SU-DHL-6 (cell line): Measurements from ENCODE around the gene FRMPD4.

Experiments used
- H2AFZ ChIP-seq: fragments of 200-600 bp; sonication (generic); 2 replicates; pipeline ENCODE4 v1.6.1; 2014; ENCODE audit warnings: low read depth, mild to moderate bottlenecking, moderate library complexity, mixed read lengths, antibody characterized with exemption, low read length; ENCODE audit not compliant: severe bottlenecking
- H3F3A ChIP-seq: fragments of 200-600 bp; shearing (Covaris generic); 2 replicates; pipeline ENCODE4 v1.6.0; 2016; ENCODE audit warnings: antibody characterized with exemption, mild to moderate bottlenecking; ENCODE audit not compliant: insufficient read depth
- H3K27ac ChIP-seq: fragments of 200-600 bp; sonication (generic); 2 replicates; pipeline ENCODE4 v1.5.1; 2016; ENCODE audit warnings: low read depth, mild to moderate bottlenecking, low read length, moderate library complexity, mixed read lengths
- H3K27me3 ChIP-seq: fragments of 200-600 bp; sonication (generic), shearing (Covaris generic); 2 replicates; pipeline ENCODE4 v1.6.0; 2014; ENCODE audit warnings: mild to moderate bottlenecking, low read length
- H3K36me3 ChIP-seq: fragments of 200-600 bp; sonication (generic); 2 replicates; pipeline ENCODE4 v1.6.1; 2014; ENCODE audit warnings: mild to moderate bottlenecking, low read length, mixed read lengths
- H3K4me2 ChIP-seq: fragments of 300-600, 200-600 bp; shearing (Covaris generic), sonication (generic); 2 replicates; pipeline ENCODE4 v1.6.0; 2014; ENCODE audit warnings: low read length, low read depth, mild to moderate bottlenecking; ENCODE audit not compliant: poor library complexity, severe bottlenecking
- H3K4me3 ChIP-seq: fragments of 200-600 bp; sonication (generic); 2 replicates; pipeline ENCODE4 v1.5.1; 2014; ENCODE audit warnings: antibody characterized with exemption, low read length, mild to moderate bottlenecking, mixed read lengths; ENCODE audit not compliant: insufficient read depth, poor library complexity, severe bottlenecking
- H3K79me2 ChIP-seq: fragments of 200-600 bp; sonication (generic); 2 replicates; pipeline ENCODE4 v1.6.1; 2014; ENCODE audit warnings: mild to moderate bottlenecking, low read length, moderate library complexity; ENCODE audit not compliant: insufficient read depth
- H3K9ac ChIP-seq: fragments of 200-600 bp; sonication (generic); 2 replicates; pipeline ENCODE4 v1.7.0; 2014; ENCODE audit warnings: mild to moderate bottlenecking, low read length
- H3K9me2 ChIP-seq: fragments of 200-600 bp; sonication (generic); replicated peaks from 2 replicates; pipeline ENCODE4 v1.6.1; 2014; ENCODE audit warnings: low read length; ENCODE audit not compliant: insufficient read depth
- H3K9me3 ChIP-seq: fragments of 200-600 bp; sonication (generic); 2 replicates; pipeline ENCODE4 v1.6.1; 2014; ENCODE audit warnings: low read length, mixed read lengths; ENCODE audit not compliant: insufficient read depth
- H4K20me1 ChIP-seq: fragments of 200-600 bp; sonication (generic); 2 replicates; pipeline ENCODE4 v1.6.1; 2014; ENCODE audit warnings: low read depth, mild to moderate bottlenecking, antibody characterized with exemption, low read length, moderate library complexity, mixed read lengths
- EZH2phosphoT487 ChIP-seq: fragments of 200-600 bp; sonication (generic), shearing (Covaris generic); conservative IDR thresholded peaks from 2 replicates; pipeline ENCODE4 v1.6.1; 2018; ENCODE audit warnings: mild to moderate bottlenecking, antibody characterized with exemption, low read length, moderate library complexity, mixed read lengths
- TF ChIP-seq, protein P1 (sequence below): fragments of 200-600 bp; sonication (generic); IDR thresholded peaks from one replicate; pipeline ENCODE4 v1.5.1; 2017; ENCODE audit warnings: antibody characterized with exemption, mild to moderate bottlenecking, low read length, moderate library complexity; ENCODE audit not compliant: insufficient read depth, poor library complexity, severe bottlenecking

Gene FRMPD4

DNA sequence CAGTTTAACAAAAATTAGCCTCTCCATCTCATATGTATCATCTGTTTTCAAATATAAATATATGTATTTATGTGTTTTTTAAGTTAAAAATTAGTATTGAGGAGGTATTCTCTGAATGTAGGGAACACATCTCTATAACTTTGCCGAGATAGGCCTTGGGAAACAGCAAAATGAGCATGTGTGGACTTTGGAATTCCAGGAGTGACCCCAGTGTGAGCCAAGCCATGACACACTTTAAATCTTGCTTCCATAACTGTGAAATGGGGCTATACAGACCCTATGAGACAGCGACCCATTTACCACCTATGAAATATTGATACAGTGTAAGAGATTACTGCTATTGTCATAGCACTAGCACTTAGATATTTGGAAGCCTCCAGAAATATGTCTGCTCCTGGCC is 58.8 kb downstream of the FRMPD4 start:
- Histone ChIP-seq H3K9me3 (no peaks in the 10 kb centered on the region), H3K36me3 (no peaks in the 10 kb centered on the region), H3K79me2 (no peaks in the 10 kb centered on the region), H3K27ac (no peak overlapping the region), H3K9me2 (no peaks in the 10 kb centered on the region), H2AFZ (no peak overlapping the region), H4K20me1 (no peaks in the 10 kb centered on the region), H3K9ac (no peak overlapping the region), H3K4me2 (no peak overlapping the region), H3K27me3 (no peaks in the 10 kb centered on the region), H3F3A (no peaks in the 10 kb centered on the region), H3K4me3 (no peak overlapping the region)
- TF ChIP-seq EZH2phosphoT487 = no peak
- TF ChIP-seq, protein P1, sequence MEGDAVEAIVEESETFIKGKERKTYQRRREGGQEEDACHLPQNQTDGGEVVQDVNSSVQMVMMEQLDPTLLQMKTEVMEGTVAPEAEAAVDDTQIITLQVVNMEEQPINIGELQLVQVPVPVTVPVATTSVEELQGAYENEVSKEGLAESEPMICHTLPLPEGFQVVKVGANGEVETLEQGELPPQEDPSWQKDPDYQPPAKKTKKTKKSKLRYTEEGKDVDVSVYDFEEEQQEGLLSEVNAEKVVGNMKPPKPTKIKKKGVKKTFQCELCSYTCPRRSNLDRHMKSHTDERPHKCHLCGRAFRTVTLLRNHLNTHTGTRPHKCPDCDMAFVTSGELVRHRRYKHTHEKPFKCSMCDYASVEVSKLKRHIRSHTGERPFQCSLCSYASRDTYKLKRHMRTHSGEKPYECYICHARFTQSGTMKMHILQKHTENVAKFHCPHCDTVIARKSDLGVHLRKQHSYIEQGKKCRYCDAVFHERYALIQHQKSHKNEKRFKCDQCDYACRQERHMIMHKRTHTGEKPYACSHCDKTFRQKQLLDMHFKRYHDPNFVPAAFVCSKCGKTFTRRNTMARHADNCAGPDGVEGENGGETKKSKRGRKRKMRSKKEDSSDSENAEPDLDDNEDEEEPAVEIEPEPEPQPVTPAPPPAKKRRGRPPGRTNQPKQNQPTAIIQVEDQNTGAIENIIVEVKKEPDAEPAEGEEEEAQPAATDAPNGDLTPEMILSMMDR = no peak

DNA sequence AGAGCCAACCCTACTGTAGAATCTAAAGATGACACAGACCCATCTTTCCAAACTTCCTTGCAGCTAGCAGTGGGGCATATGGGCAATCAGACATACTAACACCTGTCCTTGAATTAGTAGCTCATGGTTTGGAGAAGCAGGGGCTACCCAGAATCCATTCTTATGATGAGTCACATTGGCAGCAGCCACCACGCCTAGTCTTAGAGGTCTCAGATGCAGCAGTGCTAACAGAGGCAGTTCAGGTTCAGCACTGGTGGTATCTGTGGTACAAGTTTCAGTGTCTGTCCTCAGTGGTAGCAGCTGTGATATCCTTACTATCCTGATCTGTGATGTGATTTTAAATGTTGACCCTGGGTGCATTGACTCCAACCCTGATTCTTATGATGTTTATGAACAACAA is 68.1 kb downstream of the FRMPD4 start:
- TF ChIP-seq, protein P1 = no peak
- no peak for TF ChIP-seq EZH2phosphoT487
- H4K20me1 ChIP-seq = no peaks in the 10 kb centered on the region
- no peak overlapping the region for H3K4me3 ChIP-seq
- H3K27me3 ChIP-seq = no peaks in the 10 kb centered on the region
- H3F3A ChIP-seq = no peaks in the 10 kb centered on the region
- no peak overlapping the region for H2AFZ ChIP-seq
- no peak overlapping the region for H3K27ac ChIP-seq
- no peaks in the 10 kb centered on the region for H3K9me3 ChIP-seq
- H3K79me2 ChIP-seq = no peaks in the 10 kb centered on the region
- no peak overlapping the region for H3K9ac ChIP-seq
- H3K36me3 ChIP-seq = no peaks in the 10 kb centered on the region
- H3K4me2 ChIP-seq = no peak overlapping the region
- H3K9me2 ChIP-seq = no peaks in the 10 kb centered on the region

DNA sequence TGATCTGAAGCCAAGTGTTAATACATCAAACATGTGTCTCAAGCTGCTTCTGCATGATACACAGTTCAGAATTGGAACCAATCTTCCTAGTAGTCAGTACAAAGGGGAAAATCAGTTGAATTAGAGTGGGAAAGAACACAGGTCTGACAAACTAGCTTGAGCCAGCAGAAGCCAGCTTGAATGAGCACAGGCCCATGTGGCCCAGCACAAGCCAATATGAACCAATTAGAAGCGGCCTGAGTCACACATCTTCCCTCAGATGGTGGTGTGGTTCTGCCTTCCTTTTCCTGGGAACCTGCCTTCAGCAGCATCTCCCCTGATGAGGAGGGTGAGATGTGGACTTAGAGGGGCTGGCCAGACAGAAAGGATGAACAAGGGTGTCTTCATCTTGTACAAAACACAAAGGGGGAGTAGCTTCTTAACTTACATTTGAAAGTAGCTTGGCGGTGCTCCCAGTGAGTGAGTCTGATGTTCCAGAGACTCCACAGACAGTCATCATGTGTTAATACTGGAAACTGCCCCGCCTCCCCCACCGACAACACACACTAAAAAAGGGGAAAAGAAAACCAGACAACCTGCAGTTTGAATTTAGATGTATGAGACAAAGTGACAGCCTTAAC is 72.0 kb downstream of the FRMPD4 start:
- Histone ChIP-seq H3K4me2 (no peak overlapping the region), H2AFZ (no peak overlapping the region), H3K79me2 (no peaks in the 10 kb centered on the region), H3F3A (no peaks in the 10 kb centered on the region), H3K27me3 (no peaks in the 10 kb centered on the region), H3K27ac (no peak overlapping the region), H3K9ac (no peak overlapping the region), H4K20me1 (no peaks in the 10 kb centered on the region), H3K4me3 (no peak overlapping the region), H3K9me2 (no peaks in the 10 kb centered on the region), H3K9me3 (no peaks in the 10 kb centered on the region), H3K36me3 (no peaks in the 10 kb centered on the region)
- TF ChIP-seq, protein P1 = no peak
- TF ChIP-seq EZH2phosphoT487 = no peak
